MM.1S (cell line): ENCODE measurements around the gene TMEM121B.

Source experiments
- EZH2 ChIP-seq: fragments of 300-600 bp; sonication (generic); optimal IDR thresholded peaks from 2 replicates; pipeline ENCODE3; 2017; ENCODE audit warnings: low read depth, mild to moderate bottlenecking, antibody characterized with exemption, low read length, mixed read lengths
- EZH2phosphoT487 ChIP-seq: fragments of 300-600 bp; sonication (generic); IDR thresholded peaks from 2 replicates; pipeline ENCODE4 v1.6.1; 2018; ENCODE audit warnings: antibody characterized with exemption, low read length
- TF ChIP-seq, protein P1 (sequence below): fragments of 300-600 bp; sonication (generic); IDR thresholded peaks from 2 replicates; pipeline ENCODE4 v1.5.1; 2016; ENCODE audit warnings: antibody characterized with exemption, low read length, mixed read lengths

DNA sequence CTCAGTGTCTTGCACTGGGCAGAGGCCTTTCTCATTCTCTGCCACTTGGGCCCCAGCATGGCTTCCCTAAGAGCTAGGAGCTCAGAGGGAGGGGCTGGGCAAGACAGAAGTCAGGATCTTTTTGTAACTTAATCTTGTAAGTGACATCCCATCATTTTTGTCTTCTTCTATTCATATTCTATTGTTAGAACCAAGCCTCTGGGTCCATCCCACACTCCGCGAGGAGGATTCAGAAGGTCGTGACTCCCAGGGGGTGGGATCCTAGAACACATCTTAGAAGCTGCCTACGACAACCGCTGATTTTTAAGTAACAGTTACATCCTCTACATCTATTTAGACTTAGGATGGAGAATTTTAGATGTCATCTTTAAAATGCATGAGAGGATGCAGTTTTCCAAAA lies 37.9 kb downstream of the TMEM121B start:
- TF ChIP-seq, protein P1, sequence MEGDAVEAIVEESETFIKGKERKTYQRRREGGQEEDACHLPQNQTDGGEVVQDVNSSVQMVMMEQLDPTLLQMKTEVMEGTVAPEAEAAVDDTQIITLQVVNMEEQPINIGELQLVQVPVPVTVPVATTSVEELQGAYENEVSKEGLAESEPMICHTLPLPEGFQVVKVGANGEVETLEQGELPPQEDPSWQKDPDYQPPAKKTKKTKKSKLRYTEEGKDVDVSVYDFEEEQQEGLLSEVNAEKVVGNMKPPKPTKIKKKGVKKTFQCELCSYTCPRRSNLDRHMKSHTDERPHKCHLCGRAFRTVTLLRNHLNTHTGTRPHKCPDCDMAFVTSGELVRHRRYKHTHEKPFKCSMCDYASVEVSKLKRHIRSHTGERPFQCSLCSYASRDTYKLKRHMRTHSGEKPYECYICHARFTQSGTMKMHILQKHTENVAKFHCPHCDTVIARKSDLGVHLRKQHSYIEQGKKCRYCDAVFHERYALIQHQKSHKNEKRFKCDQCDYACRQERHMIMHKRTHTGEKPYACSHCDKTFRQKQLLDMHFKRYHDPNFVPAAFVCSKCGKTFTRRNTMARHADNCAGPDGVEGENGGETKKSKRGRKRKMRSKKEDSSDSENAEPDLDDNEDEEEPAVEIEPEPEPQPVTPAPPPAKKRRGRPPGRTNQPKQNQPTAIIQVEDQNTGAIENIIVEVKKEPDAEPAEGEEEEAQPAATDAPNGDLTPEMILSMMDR = no peak
- TF ChIP-seq EZH2phosphoT487 = no peak
- no peak for TF ChIP-seq EZH2
